KOPT-K1 (cell line): ENCODE data around the gene CSRNP3.

Experiments
- H3K27ac ChIP-seq: fragments of 200-600 bp; sonication (generic); 2 replicates; pipeline ENCODE4 v1.5.1; 2016; ENCODE audit warnings: antibody characterized with exemption, mild to moderate bottlenecking, low read depth, low read length; ENCODE audit not compliant: poor library complexity, severe bottlenecking
- H3K36me3 ChIP-seq: fragments of 200-600 bp; sonication (generic); 2 replicates; pipeline ENCODE4 v1.5.1; 2017; ENCODE audit warnings: antibody characterized with exemption, mild to moderate bottlenecking, low read length, moderate library complexity; ENCODE audit not compliant: insufficient read depth
- H3K9me3 ChIP-seq: fragments of 200-600 bp; sonication (generic); 2 replicates; pipeline ENCODE4 v1.5.1; 2017; ENCODE audit warnings: antibody characterized with exemption, low read length, mild to moderate bottlenecking; ENCODE audit not compliant: insufficient read depth, poor library complexity, severe bottlenecking

CSRNP3 gene

DNA sequence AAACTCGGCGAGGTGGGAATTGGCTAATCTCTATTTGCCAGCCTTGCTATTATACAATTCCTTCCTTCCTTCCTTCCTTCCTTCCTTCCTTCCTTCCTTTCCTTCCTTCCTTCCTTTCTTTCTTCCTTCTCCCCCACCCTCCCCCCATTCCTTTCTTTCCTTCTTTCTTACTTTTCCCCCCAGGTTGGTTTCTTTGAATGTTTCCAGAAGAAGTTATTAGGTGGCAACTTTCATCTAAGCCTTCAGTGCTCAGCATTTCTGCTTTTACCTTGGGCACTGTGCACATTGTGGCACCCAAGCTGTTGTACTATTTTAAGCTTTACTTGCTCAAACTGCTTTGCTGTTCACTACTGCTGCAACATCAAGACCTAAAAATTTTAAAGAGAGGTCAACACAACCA lies 17.2 kb upstream of the CSRNP3 start:
- Histone ChIP-seq H3K36me3 (no peaks in the 10 kb centered on the region), H3K9me3 (no peaks in the 10 kb centered on the region), H3K27ac (no peak overlapping the region)

GRCh38 chr2:165453561-165454094 lies 15.9 kb upstream of the CSRNP3 start:
- no peaks in the 10 kb centered on the region for H3K9me3 ChIP-seq
- H3K36me3 ChIP-seq: no peaks in the 10 kb centered on the region
- no peak overlapping the region for H3K27ac ChIP-seq

GRCh38 chr2:165454905-165455304 lies 14.6 kb upstream of the CSRNP3 start:
- Histone ChIP-seq H3K36me3 (no peaks in the 10 kb centered on the region), H3K9me3 (no peaks in the 10 kb centered on the region), H3K27ac (no peak overlapping the region)

GRCh38 chr2:165456027-165456426 lies 13.5 kb upstream of the CSRNP3 start:
- Histone ChIP-seq H3K27ac (no peak overlapping the region), H3K9me3 (no peaks in the 10 kb centered on the region), H3K36me3 (no peaks in the 10 kb centered on the region)

DNA sequence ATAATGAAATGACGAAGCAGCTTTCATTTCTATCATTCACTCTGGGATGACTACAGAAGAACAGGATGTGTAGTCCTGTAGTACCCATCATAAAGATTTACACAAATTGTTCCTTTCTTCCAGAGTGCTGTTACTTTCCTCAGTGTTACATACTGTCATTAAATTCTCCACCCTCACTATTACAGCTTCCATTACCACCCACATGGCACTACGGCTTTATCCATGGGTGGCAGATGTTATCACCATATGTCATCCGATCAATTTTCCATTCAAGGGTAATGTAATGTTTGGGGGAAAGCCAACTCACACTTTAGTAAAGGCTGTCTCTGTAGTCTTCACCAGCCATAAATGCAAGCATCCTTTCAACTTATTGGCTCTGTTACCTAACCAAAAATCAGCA lies 7.1 kb upstream of the CSRNP3 start:
- Histone ChIP-seq H3K9me3 (no peaks in the 10 kb centered on the region), H3K36me3 (no peaks in the 10 kb centered on the region), H3K27ac (no peak overlapping the region)

GRCh38 chr2:165466386-165466785 lies 3.1 kb upstream of the CSRNP3 start:
- Histone ChIP-seq H3K36me3 (no peaks in the 10 kb centered on the region), H3K9me3 (no peaks in the 10 kb centered on the region)

GRCh38 chr2:165467921-165468320 lies 1.6 kb upstream of the CSRNP3 start:
- H3K9me3 ChIP-seq: no peaks in the 10 kb centered on the region
- H3K36me3 ChIP-seq: no peaks in the 10 kb centered on the region
- no peak overlapping the region for H3K27ac ChIP-seq

More at GRCh38 chr2:165466386-165466785, 3.1 kb upstream of the CSRNP3 start:
- H3K27ac ChIP-seq: no peak overlapping the region

DNA sequence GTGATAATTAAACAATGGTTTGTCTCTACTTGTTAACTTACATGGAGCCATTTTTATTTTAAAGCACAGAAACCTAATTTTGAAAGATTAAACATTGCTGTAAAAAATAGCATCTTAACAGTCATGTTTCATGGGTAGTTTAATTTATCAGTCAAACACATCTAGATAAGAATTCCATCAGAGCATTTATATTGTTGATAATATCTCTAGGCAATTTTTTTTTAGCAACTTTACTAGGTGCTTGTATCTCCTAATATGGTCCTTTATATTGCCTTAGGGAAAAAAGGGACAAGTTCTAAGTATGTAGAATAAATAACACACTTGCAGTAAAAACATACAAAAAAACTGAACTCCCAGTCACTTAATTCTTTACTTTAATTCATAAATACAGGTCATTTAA lies 863 bp downstream of the CSRNP3 start:
- H3K36me3 ChIP-seq: no peaks in the 10 kb centered on the region
- H3K27ac ChIP-seq: no peak overlapping the region
- no peaks in the 10 kb centered on the region for H3K9me3 ChIP-seq

DNA sequence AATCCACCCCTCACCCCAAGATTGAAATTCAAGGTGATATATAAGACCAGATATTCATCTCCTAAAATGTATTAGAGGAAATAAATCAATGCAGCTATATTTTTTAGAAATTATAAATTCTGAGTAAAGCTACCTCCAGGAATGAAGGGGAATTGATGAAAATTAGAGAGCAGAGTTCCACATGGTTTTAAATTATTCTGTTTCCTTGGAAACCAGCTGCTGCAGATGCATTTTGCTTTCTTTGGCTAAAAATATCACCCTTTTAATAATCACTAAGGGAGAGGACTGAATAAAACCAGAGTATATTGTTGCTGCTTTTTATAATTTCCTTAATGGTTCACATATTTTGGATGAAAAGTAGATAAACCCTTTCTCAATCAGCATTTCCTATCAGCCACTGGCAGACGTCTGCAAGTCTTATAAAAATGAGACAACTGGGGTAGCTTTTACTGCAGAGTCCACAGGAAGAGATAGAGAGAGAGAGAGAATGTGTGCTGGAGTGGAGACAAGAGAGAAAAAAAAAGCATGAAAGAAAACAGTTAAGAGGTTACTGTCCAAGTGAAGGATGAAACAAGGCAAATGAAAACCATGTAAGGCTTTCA lies 2.0 kb downstream of the CSRNP3 start:
- no peak overlapping the region for H3K27ac ChIP-seq
- H3K9me3 ChIP-seq: no peaks in the 10 kb centered on the region
- H3K36me3 ChIP-seq: no peaks in the 10 kb centered on the region

DNA sequence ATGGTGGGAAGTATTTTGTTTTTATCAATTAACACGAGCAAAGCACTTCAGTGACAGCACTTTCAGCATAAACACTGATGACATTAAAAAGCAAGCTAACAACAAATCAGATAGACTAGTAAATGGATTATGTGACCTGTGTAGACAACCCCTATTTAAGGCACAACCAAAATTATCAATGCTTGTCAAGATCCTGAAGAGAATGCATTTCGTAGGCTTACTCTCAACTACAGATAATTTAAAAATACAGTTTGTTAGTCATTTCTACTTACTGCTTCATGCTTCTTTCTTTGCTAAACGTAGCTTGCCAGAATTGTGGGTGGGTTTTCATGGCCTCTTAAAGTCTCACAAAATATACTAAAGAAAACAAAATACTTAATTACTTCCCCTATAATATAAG lies 3.4 kb downstream of the CSRNP3 start:
- Histone ChIP-seq H3K27ac (no peak overlapping the region), H3K36me3 (no peaks in the 10 kb centered on the region), H3K9me3 (no peaks in the 10 kb centered on the region)

DNA sequence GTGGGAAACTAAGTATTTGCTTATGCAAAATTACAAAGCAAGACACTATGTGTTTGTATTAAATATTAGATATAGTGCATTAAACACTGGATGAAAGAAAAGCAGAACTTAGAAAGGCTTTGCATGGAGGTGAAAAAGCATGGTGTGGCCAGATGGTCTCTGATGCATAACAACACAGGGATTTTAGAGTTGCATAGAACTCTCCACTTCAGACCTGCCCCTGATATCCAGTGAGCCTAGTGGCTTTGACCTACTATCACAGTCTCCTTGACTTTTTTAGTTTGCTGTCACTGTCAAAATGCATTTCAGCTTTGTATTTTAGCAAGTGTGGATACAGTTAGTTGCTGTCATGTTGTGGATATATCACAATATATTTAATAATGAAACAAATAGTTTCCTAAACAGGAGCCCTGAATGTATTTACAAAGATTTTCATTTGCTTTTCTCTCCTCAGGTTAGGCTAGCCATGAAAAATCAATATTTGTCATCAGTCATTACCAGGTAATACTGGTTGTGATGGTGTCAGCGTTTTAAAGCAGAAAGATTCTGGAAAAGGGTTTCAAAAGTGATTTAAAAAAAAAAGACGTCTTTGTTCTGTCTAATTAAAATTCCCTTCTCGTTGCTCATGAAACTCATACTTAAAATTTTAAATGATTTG lies 5.2 kb downstream of the CSRNP3 start:
- Histone ChIP-seq H3K9me3 (no peaks in the 10 kb centered on the region), H3K36me3 (no peaks in the 10 kb centered on the region), H3K27ac (no peak overlapping the region)

DNA sequence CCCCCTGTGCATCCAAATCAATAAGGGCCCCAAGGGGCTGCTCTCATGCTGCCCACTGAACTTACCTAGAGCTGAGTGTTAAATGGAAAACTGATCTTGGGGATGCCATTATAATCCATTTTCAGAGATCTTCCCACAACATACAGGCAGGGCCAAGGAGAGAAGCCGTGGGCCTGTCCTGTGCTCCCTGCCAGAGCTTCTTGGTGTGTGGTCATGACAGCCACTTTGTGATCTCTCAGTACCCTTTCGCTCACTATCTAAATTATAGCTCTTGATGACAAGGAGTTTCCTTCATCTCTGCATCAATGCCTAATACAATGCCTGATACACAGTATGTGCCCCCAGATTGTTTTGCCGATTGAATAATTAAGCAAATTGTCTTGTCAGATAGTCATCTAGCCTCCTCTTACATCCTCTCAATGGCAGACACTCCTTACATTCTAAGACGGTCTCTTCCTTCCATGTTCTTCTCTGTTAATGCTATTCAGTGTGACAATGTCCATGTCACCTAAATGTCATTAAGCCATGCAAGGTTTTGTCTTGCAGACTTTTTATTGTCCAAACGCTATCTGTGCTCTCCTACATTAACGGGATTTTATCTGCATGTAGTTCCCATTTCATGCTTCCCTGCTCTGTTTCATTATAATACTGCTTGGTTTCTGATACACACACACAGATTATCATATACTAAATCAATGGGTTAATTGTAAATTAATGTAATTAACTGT lies 5.9 kb downstream of the CSRNP3 start:
- H3K36me3 ChIP-seq: no peaks in the 10 kb centered on the region
- no peaks in the 10 kb centered on the region for H3K9me3 ChIP-seq
- no peak overlapping the region for H3K27ac ChIP-seq

DNA sequence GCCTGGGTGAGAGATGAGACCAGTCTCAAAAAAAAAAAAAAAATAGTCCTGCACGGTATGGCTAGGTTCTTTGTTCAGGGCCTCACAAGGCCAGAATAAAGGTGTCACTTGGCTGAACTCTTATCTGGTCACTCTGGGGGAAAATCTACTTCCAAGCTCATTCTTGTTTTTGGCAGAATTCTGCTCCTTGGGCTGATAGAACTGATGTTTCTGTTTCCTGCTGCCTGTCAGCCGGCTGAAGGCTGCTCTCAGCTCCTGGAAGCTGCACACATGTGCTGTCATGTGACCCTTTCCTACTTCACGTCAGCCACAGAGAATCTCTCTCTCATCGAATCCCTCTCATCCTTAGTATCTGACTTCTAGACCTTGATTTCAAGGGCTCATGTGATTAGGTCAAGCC lies 10.4 kb downstream of the CSRNP3 start:
- H3K9me3 ChIP-seq: no peaks in the 10 kb centered on the region
- no peak overlapping the region for H3K27ac ChIP-seq
- no peaks in the 10 kb centered on the region for H3K36me3 ChIP-seq

DNA sequence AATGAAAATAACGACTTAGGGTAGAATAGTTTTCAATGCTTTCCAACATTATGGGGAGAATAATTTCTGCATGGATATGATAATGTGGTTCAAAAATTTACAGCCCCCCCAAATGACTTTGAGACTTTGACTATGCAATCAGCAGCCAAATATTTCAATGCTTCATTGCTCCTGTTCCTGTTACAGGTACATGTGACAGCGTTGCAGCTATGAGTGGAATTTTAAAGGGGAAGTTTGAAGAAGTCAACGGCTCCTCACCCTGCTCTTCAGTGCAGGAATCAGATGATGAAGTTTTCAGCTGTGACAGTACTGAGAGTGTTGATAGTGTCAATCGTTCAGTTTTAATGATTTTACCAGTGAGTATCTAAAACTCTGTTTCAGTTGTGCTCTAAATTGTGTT lies 25.1 kb downstream of the CSRNP3 start:
- H3K27ac ChIP-seq: no peak overlapping the region

GRCh38 chr2:165497659-165498317 lies 28.3 kb downstream of the CSRNP3 start:
- Histone ChIP-seq H3K27ac (no peak overlapping the region), H3K36me3 (no peaks in the 10 kb centered on the region)

More for the DNA sequence above, 25.1 kb downstream of the CSRNP3 start:
- Histone ChIP-seq H3K9me3 (no peaks in the 10 kb centered on the region), H3K36me3 (no peaks in the 10 kb centered on the region)

More at GRCh38 chr2:165497659-165498317, 28.3 kb downstream of the CSRNP3 start:
- no peaks in the 10 kb centered on the region for H3K9me3 ChIP-seq
